ENCODE data around the gene NRIP2.

- TF ChIP-seq CTCF (IDR thresholded peaks at IDR 0.05) (no peak), POLR2A (IDR thresholded peaks at IDR 0.05) (no peak)
Measured at GRCh38 chr12:2855546-2855945, 20.7 kb upstream of the NRIP2 start.

Measured in suprapubic skin (tissue), 3 donors.